ENCODE results near the gene SLIT3. TPM values are rescaled to one million over a fixed set of nuclear protein-coding genes. Genes with fewer than 3 reads are reported as not detected.
A peak's percentile ranks its signal among the peaks of the same experiment; 100 is the strongest.

Gene SLIT3
- total RNA-seq, 3 donors from 2014 or later (not counting 1 experiment from before 2014, with no cell fraction given): 0.34 to 0.80 TPM; not detected in 1

- no peak overlapping the region for H3K4me3 Mint-ChIP-seq
- Histone ChIP-seq H3K4me3 (ENCODE audit: low read length) (no peak overlapping the region), H3K4me1 (ENCODE audit: control insufficient read depth, insufficient read depth, low read length) (no peaks in the 10 kb centered on the region), H3K27ac (ENCODE audit: low read length) (no peak overlapping the region), H3K27me3 (ENCODE audit: control insufficient read depth, insufficient read depth, low read length) (no peaks in the 10 kb centered on the region), H3K36me3 (ENCODE audit: control insufficient read depth, insufficient read depth, low read length) (no peaks in the 10 kb centered on the region), H3K9me3 (ENCODE audit: control insufficient read depth, insufficient read depth, low read length) (no peaks in the 10 kb centered on the region)
- intact Hi-C loops (cut with micrococcal nuclease): no loop called here
- no peak overlapping the region for H3K27ac Mint-ChIP-seq
- no peak for DNase-seq
- no peaks in the 10 kb centered on the region for H3K4me1 Mint-ChIP-seq
- WGBS (ENCODE audit: insufficient coverage): 95% methylated on average over 3 of the region's 3 CpGs
- H3K36me3 Mint-ChIP-seq: no peaks in the 10 kb centered on the region
- no peaks in the 10 kb centered on the region for H3K9me3 Mint-ChIP-seq
- H3K27me3 Mint-ChIP-seq (ENCODE audit: low read depth in 2 of 2): no peaks in the 10 kb centered on the region
- no peak for ATAC-seq
- TF ChIP-seq CTCF (IDR thresholded peaks at IDR 0.05): no peak
Measured at GRCh38 chr5:168948746-168949145, 352.2 kb downstream of the SLIT3 start.

- Mint-ChIP-seq H3K27me3 (ENCODE audit: low read depth in 2 of 2) (no peaks in the 10 kb centered on the region), H3K9me3 (no peaks in the 10 kb centered on the region), H3K4me3 (no peak overlapping the region), H3K27ac (no peak overlapping the region), H3K36me3 (no peaks in the 10 kb centered on the region), H3K4me1 (no peaks in the 10 kb centered on the region)
- H3K9me3 ChIP-seq (ENCODE audit: control insufficient read depth, insufficient read depth, low read length): no peaks in the 10 kb centered on the region
- WGBS (ENCODE audit: insufficient coverage): 69% methylated on average over 5 of the region's 5 CpGs
- H3K4me1 ChIP-seq (ENCODE audit: control insufficient read depth, insufficient read depth, low read length): no peaks in the 10 kb centered on the region
- no peak overlapping the region for H3K4me3 ChIP-seq (ENCODE audit: low read length)
- intact Hi-C loops (cut with micrococcal nuclease): no loop called here
- TF ChIP-seq CTCF (IDR thresholded peaks at IDR 0.05): peak; percentile 37
- H3K27me3 ChIP-seq (ENCODE audit: control insufficient read depth, insufficient read depth, low read length): no peaks in the 10 kb centered on the region
- DNase-seq (peak in 1 of 2 donors; percentile 28), ATAC-seq (peak in 1 of 3 donors; percentile 67)
- H3K36me3 ChIP-seq (ENCODE audit: control insufficient read depth, insufficient read depth, low read length): no peaks in the 10 kb centered on the region
- H3K27ac ChIP-seq (ENCODE audit: low read length): no peak overlapping the region
Measured at GRCh38 chr5:168947212-168947868, 353.6 kb downstream of the SLIT3 start.

GRCh38 chr5:168946363-168946762, 354.6 kb downstream of the SLIT3 start:
- no peak for DNase-seq
- no peaks in the 10 kb centered on the region for H3K36me3 Mint-ChIP-seq
- 82% methylated on average over 6 of the region's 6 CpGs for WGBS (ENCODE audit: insufficient coverage)
- no peaks in the 10 kb centered on the region for H3K27me3 Mint-ChIP-seq (ENCODE audit: low read depth in 2 of 2)
- no peaks in the 10 kb centered on the region for H3K4me1 Mint-ChIP-seq
- H3K27ac Mint-ChIP-seq: no peak overlapping the region
- H3K9me3 ChIP-seq (ENCODE audit: control insufficient read depth, insufficient read depth, low read length): no peaks in the 10 kb centered on the region
- no peaks in the 10 kb centered on the region for H3K27me3 ChIP-seq (ENCODE audit: control insufficient read depth, insufficient read depth, low read length)
- intact Hi-C loops (cut with micrococcal nuclease): no loop called here
- H3K4me3 Mint-ChIP-seq: no peak overlapping the region
- no peak overlapping the region for H3K4me3 ChIP-seq (ENCODE audit: low read length)
- H3K9me3 Mint-ChIP-seq: no peaks in the 10 kb centered on the region
- no peaks in the 10 kb centered on the region for H3K36me3 ChIP-seq (ENCODE audit: control insufficient read depth, insufficient read depth, low read length)
- H3K4me1 ChIP-seq (ENCODE audit: control insufficient read depth, insufficient read depth, low read length): no peaks in the 10 kb centered on the region
- TF ChIP-seq CTCF (IDR thresholded peaks at IDR 0.05): no peak
- H3K27ac ChIP-seq (ENCODE audit: low read length): no peak overlapping the region
- no peak for ATAC-seq

- intact Hi-C loops (cut with micrococcal nuclease): no loop called here
- no peak for TF ChIP-seq CTCF (IDR thresholded peaks at IDR 0.05)
- H3K4me1 ChIP-seq (ENCODE audit: control insufficient read depth, insufficient read depth, low read length): no peaks in the 10 kb centered on the region
- H3K27ac ChIP-seq (ENCODE audit: low read length): no peak overlapping the region
- H3K9me3 ChIP-seq (ENCODE audit: control insufficient read depth, insufficient read depth, low read length): no peaks in the 10 kb centered on the region
- H3K27me3 ChIP-seq (ENCODE audit: control insufficient read depth, insufficient read depth, low read length): no peaks in the 10 kb centered on the region
- Mint-ChIP-seq H3K4me3 (no peak overlapping the region), H3K4me1 (no peaks in the 10 kb centered on the region), H3K27ac (no peak overlapping the region), H3K36me3 (no peaks in the 10 kb centered on the region), H3K9me3 (no peaks in the 10 kb centered on the region), H3K27me3 (ENCODE audit: low read depth in 2 of 2) (no peaks in the 10 kb centered on the region)
- no peak for ATAC-seq
- no peak overlapping the region for H3K4me3 ChIP-seq (ENCODE audit: low read length)
- H3K36me3 ChIP-seq (ENCODE audit: control insufficient read depth, insufficient read depth, low read length): no peaks in the 10 kb centered on the region
- 90% methylated on average over 4 of the region's 5 CpGs for WGBS (ENCODE audit: insufficient coverage)
- DNase-seq: no peak
Measured at GRCh38 chr5:168944004-168944403, 356.9 kb downstream of the SLIT3 start.

Data from natural killer cell (primary cell).